BJ (cell line): Measurements from ENCODE around the gene FLACC1. TPM values are rescaled to one million over a fixed set of nuclear protein-coding genes. Genes with fewer than 3 reads are reported as not detected.

Source experiments
- CTCF ChIA-PET: fragments of 350-600 bp; formaldehyde crosslinking; extraction: SDS; loops from one replicate; lab custom pipeline; 2021; ENCODE audit warnings: antibody characterized with exemption, inconsistent platforms; lab: Yijun Ruan, JAX
- POLR2A ChIA-PET: fragments of 300-600 bp; sonication (Branson Sonifier 250); formaldehyde crosslinking; extraction: SDS; loops from one replicate; lab custom pipeline; 2021; ENCODE audit warnings: antibody characterized with exemption; lab: Charles Lee
- DNase-seq: peaks from one replicate; pipeline ENCODE4 v3.0.0-alpha.2; 2011; ENCODE audit warnings: low read depth
- H3K27me3 ChIP-seq: 2 replicates; pipeline ENCODE4 v1.6.0; 2011; ENCODE audit warnings: low read length; ENCODE audit not compliant: control insufficient read depth, insufficient read depth
- H3K36me3 ChIP-seq: 2 replicates; pipeline ENCODE4 v1.5.1; 2011; ENCODE audit warnings: low read length; ENCODE audit not compliant: control insufficient read depth, insufficient read depth
- H3K4me3 ChIP-seq: 2 replicates; pipeline ENCODE4 v1.5.1; 2011; ENCODE audit warnings: low read depth, mild to moderate bottlenecking, control low read depth, low read length
- CTCF ChIP-seq: IDR thresholded peaks from 2 replicates; pipeline ENCODE4 v1.5.1; 2011; ENCODE audit warnings: low read depth, mild to moderate bottlenecking, control low read depth, inconsistent platforms, low read length, moderate library complexity; ENCODE audit not compliant: insufficient read depth
- polyA plus RNA-seq: library from polyadenylated mRNA; depleted of rRNA; stranded (reverse); fragments of >200 nt; gene quantifications from 2 replicates; pipeline ENCODE4 v1.2.3, GENCODE V29; 2011

Gene FLACC1
- polyA plus RNA-seq, 1 experiment = 0.49 TPM

- TF ChIP-seq CTCF = no peak
- H3K4me3 ChIP-seq = no peak overlapping the region
- H3K36me3 ChIP-seq = 0 out of 2 replicates have a peak, but pooled peaks cover 1% of the 10 kb centered on the region
- ChIA-PET CTCF (interaction anchor here (1.5 kb wide), 1 partner anchor 39 kb away, joined by 3 read pairs; no protein-coding TSS in a partner anchor), POLR2A (no interaction called here)
- H3K27me3 ChIP-seq = no peaks in the 10 kb centered on the region
- DNase-seq = peak; percentile 46
Observed at GRCh38 chr2:201402651-201403562, 45.8 kb upstream of the FLACC1 start.

- CTCF ChIA-PET = interaction anchor here (1.0 to 1.5 kb wide), 3 partner anchors 15 to 170 kb away, joined by 3 to 4 read pairs (median 3); no protein-coding TSS in a partner anchor
- no peak overlapping the region for H3K4me3 ChIP-seq
- H3K27me3 ChIP-seq = no peaks in the 10 kb centered on the region
- TF ChIP-seq CTCF = no peak
- DNase-seq = no peak
- H3K36me3 ChIP-seq = 0 out of 2 replicates have a peak, but pooled peaks cover 1% of the 10 kb centered on the region
- POLR2A ChIA-PET = no interaction called here
Observed at GRCh38 chr2:201401815-201402214, 44.7 kb upstream of the FLACC1 start.

GRCh38 chr2:201396595-201396994 is 39.5 kb upstream of the FLACC1 start:
- DNase-seq = no peak
- ChIA-PET CTCF (interaction anchor here (1.0 kb wide), 1 partner anchor 8 kb away, joined by 3 read pairs; no protein-coding TSS in a partner anchor), POLR2A (no interaction called here)
- TF ChIP-seq CTCF = no peak
- Histone ChIP-seq H3K4me3 (no peak overlapping the region), H3K36me3 (0 out of 2 replicates have a peak, but pooled peaks cover 1% of the 10 kb centered on the region), H3K27me3 (no peaks in the 10 kb centered on the region)

GRCh38 chr2:201383136-201383535 is 26.0 kb upstream of the FLACC1 start:
- DNase-seq = no peak
- POLR2A ChIA-PET = no interaction called here
- Histone ChIP-seq H3K4me3 (no peak overlapping the region), H3K36me3 (peaks cover 12% of the 10 kb centered on the region), H3K27me3 (no peaks in the 10 kb centered on the region)
- CTCF ChIA-PET = interaction anchor here (0.9 to 2.0 kb wide), 2 partner anchors 11 to 17 kb away, joined by 3 to 7 read pairs; no protein-coding TSS in a partner anchor
- TF ChIP-seq CTCF = no peak
